ENCODE data around the gene CAMTA1.

CAMTA1 gene

DNA sequence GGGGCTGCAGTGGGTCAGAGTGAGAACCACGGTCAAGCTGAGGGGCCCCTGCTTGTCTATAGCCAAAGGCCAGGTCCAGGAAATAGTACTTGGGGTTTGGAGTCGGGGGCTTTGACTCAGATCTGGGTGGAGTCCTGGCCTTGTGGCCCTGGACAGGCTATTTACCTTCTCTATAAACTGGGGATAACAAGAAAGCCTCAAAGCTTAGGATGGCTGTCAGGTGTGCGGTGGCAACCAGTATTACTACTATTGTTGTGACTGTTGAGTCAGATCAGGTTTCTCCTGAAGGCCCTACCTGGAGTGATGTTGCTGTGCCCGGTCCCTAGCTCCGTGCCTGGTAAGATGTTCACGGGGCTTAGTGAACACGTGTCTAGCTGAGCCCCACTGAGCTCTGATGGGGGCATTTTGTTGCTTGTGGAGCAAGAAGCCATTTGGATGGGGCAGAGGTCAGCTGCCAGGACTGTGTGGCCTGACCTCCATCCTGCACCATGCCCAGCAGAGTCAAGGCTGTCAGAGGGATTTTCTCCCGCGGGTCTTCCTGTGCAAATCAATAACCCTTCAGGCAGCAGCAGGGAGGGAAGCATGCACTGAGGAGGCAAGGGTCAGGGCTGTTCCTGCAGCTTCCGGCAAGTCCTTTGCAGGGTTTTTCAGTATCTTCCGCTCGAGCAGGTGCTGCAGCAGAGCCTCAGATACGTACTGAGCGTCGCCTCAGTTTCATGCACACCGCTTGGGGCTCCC, 170.3 kb downstream of the CAMTA1 start:
- DNase-seq (ENCODE audit: low read depth in 3 of 3, low spot score in 1 of 3) = no peak

DNA sequence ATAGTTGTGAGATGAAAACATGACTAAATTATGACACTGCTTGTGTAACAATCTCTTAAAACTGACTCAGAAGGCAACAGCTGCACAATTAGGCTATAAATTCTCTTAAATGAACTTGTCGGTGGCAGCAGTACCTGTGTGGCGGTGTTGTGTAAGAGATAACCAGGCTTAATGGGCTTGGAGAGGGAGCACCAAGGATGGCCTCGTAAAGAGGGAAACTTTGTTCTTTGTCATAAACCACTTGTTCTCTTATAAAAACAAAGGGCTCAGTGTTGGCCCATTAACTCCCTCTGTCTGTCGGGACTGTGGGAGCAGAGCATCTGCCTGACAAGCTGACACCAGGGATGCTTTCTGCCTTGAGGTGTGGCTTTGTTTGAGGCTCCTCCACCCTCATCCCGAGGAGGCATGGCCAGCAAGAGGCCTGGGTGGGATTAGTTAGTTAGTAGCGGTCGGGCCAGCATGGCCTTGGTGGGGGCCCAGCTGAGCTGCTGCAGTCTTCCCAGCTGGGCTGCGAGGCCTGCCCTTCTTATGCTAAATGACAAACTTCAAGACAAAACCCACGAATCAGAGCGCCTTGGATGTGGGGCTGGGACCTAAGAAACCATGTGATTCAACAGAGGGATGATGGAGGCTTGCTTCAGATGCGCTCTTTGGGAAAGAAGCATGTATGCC, 171.4 kb downstream of the CAMTA1 start:
- no peak for DNase-seq (ENCODE audit: low read depth in 3 of 3, low spot score in 1 of 3)

DNA sequence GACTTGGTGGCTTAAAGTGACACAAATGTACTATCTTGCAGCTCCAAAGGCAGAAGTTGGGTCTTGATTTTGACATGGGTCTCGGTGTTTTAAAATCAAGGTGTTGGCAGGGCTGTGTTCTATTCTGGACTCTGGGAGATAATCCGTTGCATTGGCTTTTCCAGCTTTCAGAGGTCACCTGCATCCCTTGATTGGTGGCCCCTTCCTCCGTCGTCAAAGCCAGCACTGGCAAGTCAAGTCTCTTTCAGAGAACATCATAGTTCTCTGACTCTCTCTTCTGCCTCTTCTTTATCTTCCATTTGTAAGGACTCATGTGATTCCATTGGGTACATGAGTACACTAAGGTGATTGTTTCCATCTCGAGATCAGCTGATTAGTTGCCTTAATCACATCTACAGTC, 172.1 kb downstream of the CAMTA1 start:
- DNase-seq (ENCODE audit: low read depth in 3 of 3, low spot score in 1 of 3) = no peak

DNA sequence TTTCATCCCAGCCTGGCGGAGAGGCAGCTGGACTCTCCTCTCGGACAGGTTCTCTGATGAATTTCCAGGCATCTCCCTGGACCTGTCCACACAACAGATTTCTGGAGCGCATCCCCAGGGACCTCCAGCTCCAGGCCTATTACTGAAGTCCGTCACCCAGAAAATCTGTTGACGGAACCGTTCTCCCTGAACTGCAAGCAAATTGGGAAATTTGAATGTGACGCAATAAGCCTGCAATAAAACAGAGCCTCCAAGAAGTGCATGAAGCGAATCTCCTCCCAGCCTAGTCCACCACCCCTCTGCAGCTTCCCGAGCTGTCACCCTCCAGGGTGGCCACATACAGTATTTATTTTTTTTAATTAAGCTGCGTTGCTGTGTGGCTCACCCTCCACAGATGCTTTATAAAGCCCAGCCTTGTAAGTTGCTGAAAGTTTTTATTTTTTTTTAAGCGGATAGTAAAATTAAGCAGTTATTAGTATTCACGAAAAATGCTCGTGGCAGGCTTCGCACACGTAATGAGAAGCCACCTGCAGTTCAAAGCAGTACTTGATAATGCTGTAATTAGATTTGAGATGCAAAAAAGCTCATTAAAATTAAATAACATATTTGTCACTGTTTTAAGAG, 173.3 kb downstream of the CAMTA1 start:
- DNase-seq (ENCODE audit: low read depth in 3 of 3, low spot score in 1 of 3) = no peak

DNA sequence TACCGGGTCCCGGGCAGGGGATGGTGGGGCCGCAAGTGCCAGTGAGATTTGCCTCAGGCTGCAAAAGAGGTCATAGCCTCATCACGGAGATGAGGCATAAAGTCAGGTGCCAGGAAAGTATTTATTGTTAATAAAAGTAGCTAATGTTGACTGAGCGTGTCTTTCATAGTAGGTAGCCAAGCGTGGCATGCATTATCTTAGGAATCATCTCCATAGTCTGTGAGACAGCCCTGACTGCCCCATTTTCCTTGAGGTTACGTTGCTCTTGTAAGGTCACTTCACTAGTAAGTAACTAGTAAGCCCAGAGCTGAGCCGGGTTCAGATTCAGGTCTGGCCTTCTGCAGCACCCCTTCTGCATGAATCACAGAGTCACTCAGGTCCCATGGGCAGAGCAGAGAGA, 174.2 kb downstream of the CAMTA1 start:
- DNase-seq (ENCODE audit: low read depth in 3 of 3, low spot score in 1 of 3) = no peak

DNA sequence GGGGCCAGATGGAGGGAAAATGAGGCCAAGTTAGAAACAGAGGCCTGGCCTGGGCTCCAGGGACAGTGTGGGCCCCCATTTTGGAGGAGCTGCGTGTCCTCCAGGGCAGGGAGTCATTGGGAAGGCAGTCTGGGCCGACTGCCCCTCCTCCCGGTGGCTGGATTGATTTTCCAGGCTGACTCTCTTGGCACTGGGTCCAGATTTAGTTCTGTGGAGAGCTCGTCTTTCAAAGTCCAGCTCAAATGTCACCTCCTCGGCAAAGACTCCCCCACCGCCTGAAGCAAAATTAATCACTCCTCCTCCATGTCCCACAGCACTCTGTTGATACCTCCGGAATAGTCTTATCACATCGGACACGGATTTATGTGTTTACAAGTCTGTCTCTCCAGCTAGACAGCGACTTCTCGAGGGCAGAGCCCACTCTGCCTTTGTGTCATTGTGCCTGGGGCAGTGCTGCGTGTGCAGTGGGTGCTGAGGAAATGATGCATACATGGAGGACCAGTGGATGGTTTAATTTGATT, 175.1 kb downstream of the CAMTA1 start:
- no peak for DNase-seq (ENCODE audit: low read depth in 3 of 3, low spot score in 1 of 3)

DNA sequence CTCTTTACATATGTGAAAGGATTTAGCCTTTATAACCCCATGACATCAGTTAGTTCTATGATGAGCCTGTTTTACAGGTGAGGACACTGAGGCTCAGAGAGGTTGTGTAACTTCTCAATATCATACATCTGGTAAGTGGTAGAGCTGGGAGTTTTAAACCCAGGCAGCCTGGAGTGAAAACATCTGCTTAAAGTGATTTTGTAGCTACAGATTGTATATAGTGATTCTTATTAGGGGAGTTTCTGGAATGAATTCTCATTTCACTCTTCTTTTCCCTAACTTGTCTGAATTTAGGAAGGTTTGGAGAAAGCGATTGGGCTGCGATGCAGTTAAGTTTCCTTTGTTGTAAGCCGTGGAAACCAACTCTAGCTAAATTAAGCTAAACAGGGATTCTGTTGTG, 175.6 kb downstream of the CAMTA1 start:
- no peak for DNase-seq (ENCODE audit: low read depth in 3 of 3, low spot score in 1 of 3)

DNA sequence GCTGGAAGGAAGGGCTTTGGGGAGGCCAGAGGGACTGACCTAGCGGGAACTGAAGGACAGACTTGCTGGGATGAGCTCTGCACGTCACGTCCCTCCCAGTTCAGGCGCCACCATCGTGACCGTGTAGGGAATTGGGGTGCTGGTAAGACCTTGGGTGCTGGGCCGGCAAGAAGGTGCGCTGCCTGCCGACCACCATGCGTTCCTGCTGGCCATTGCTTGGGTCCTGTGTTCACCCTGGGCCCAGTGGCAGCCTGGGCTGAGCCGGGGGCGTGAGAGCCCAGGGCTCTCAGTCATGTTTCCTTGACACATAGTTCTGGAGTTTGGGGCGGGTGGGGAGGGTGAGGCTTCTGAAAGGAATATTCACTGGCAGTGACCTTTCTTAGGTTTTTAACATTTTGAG, 176.0 kb downstream of the CAMTA1 start:
- DNase-seq (ENCODE audit: low read depth in 3 of 3, low spot score in 1 of 3) = no peak

DNA sequence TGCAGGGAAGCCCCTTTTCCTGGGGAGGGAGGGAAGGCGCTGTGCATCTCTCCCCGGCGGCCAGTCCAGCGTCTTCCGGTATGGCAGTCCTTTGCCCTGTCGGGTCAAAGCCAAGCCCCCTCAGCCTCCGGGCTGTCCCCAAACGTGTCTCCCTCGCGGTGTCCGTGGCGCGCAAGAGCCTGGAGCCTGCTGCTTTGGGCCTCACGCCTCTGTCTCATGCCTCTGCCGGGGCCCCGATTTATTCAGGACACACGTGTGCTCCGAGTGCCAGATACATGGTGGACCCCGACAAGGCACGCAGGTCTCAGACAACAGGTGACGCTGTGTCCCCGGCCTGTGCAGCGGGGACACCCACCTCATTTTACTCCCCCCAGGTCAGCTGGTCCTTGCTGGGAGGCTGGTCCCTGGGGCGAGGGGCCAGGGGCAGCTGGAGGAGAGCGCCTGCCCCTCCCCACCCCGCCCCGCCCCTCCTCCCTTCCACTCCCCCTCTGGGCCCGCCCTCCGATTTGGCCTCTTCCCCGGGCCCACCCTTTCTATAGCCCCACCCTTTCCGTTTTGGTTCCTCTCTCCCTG, 176.7 kb downstream of the CAMTA1 start:
- DNase-seq (ENCODE audit: low read depth in 3 of 3, low spot score in 1 of 3) = no peak

DNA sequence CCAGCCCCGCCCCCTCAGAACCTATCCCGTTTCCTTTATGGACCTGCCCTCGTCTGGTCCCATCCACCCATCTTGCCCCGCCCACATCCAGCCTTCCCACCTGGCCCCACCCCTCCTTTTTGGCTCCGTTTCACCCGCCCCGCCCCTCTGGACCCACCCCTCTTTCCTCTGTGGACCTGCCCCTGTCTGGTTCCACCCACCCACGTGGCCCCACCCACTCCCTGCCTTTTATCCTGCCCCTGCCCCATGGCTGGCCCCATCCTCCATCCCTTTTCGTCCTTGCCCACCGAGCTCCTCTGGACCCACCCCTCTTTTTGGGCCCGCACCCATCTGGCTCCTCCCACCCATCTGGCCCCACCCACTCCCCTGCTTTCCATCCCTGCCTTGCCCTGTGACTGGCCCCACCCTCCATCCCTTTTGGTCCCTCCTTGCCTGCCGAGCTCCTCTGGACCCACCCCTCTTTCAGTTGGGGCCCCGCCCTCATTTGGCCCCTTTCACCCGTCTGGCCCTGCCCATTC, 177.3 kb downstream of the CAMTA1 start:
- DNase-seq (ENCODE audit: low read depth in 3 of 3, low spot score in 1 of 3) = peak in 1 of 3 donors; percentile 15

DNA sequence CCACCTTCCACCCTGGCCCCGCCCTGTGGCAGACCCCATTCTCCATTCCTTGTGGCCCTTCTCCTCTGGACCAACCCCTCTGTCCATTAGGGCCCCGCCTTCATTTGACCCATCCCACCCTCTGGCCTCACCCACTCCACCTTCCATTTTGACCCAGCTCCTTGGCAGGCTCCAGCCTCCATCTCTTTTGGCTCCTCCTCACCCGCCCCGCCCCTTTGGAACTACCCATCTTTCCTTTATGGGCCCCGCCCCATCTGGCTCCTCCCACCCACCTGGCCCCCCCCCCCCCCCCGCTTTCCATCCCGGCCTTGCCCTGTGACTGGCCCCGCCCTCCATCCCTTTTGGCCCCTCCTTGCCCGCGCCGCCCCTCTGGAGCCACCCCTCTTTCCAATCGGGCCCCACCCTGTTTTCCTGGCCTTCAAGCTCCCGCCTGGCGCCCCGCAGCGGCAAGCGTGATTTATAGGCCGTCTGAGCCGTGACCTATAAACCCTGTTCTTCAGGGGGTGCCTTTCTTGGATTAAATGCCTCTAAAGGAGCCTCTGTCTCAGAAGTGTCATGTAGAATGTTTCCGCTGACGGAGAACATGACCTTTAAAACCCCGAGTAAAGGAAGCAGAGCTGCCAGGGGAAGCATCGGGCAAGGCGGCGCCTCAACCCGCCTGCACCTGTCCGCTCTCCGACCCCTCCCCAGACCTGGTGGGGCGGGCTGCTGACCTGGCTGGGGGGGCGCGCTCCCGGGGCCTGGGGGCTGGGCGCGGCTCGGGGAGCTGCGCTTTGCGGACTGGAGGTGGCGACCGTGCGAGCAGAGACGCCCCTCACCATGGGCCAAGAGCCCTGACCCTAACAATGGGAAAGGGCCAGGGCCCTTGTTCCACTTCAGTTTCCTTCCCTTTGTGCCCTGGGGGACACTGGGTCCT, 178.0 kb downstream of the CAMTA1 start:
- DNase-seq (ENCODE audit: low read depth in 3 of 3, low spot score in 1 of 3) = peak in 2 of 3 donors; percentile 3 to 32

DNA sequence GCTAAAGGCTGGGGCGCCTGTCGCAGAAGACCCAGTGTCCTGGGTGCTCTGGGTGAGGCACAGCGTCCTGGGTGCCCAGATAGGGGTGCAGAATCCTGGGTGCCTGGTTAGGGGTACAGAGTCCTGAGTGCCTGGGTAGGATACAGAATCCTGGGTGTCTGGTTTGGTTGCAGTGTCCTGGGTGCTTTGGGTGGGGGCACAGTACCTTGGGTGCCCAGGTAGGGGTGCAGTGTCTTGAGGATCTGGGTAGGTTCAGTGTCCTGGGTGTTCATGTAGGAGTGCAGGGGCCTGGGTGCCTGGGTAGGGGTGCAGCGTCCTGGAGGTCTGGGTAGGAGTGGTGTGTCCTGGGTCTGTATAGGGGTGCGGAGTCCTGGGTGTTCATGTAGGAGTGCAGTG, 178.7 kb downstream of the CAMTA1 start:
- no peak for DNase-seq (ENCODE audit: low read depth in 3 of 3, low spot score in 1 of 3)

DNA sequence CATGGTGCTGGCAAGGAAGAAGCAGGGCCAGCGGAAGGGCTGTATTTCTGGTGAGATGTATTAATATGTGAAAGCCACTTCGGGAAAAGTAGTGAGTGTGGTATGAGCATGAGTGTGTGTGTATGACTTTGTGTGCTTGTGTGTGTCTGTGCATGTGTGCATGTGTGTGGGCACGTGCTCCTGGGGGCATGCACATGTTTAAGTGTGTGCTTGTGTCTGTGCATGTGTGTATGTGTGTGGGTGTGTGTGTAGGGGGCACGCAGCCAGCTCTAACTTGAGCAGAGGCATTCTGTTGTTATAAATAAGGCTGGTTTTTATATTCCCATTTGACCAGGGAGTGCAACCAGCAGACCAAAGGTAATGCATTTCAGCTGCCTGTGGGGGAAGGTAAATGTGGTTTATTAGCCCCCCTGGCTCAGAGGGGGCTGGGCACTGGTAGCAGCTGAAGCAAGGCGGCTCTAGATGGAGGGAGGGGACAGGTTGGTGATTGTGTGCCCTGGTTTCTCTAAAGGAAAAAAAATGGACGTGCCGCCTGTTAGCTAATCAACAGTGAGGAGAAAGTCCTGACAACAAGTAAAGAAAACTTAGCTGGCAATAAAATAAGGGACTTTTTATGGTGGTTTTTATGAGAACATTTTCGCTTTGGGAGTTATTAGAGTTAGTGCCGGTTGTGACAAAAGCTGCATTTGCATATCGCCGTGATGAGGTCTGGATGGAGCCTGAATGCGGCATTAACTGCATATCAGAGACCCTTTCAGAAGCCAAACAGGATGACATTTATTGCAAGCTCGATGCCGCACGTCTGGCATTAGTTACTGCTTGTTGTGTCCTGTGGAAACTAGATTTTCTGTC, 180.1 kb downstream of the CAMTA1 start:
- DNase-seq (ENCODE audit: low read depth in 3 of 3, low spot score in 1 of 3) = no peak

DNA sequence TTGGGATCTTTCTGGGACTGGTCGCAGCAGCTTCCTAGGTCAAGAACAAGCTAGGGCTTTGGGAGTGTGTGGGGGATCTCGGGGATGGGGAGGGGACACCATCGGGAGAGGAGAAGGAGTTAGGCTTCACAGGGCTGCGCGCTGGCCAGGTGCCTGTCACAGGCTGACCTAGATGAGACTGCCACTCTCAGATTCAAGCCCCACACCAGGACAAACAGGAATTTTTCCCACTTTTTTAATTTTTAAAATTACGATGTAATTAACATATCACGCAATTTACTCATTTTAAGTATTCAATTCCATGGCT, 180.6 kb downstream of the CAMTA1 start:
- DNase-seq (ENCODE audit: low read depth in 3 of 3, low spot score in 1 of 3) = no peak

DNA sequence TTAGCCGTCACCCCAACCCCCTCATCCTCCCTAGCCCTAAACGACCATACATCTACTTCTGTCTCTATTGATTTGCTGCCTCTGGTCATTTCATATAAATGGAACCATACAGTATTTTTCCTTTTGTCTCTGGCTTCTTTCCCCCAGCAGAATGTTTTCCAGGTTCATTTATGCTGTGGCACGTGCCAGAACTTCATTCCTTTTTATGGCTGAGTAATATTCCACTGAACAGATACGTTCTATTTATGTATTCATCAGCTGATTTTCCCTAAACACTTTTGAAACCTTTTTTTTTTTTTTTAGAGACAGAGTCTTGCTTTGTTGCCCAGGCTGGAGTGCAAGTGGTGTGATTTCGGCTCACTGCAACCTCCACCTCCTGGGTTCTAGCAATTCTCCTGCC, 181.1 kb downstream of the CAMTA1 start:
- DNase-seq (ENCODE audit: low read depth in 3 of 3, low spot score in 1 of 3) = no peak

DNA sequence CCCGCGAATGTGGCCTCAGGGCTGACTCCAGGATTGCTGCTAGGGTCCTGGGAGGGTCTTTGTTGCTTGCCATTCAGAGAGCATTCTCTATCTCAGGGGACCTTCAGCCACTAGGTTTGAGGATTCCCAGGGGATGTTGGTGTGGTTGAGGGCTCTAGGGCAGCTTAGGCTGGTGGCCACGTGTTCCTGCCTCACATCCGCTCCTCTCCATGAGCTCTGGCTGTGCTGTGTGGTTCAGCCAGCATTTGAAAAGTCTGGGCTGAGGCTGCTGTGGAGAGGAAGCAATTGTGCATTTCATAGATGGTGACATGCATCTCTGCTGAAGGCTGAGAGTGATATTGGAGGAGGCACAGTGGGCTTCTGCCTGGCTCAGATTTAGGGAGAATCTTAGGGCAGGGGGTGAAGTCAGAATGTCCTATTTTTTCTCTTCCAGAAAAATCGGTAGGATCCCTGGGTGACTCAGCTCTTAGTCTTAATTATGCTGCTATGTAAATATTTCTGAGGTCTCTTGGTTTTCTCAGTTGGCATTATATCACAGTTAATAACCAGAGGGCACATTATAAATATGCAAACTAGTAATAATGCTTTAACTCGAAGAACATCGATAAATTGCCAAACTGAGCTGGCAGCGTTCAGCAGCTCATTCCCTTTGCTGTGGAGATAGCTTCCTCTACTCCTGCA, 182.3 kb downstream of the CAMTA1 start:
- DNase-seq (ENCODE audit: low read depth in 3 of 3, low spot score in 1 of 3) = no peak

DNA sequence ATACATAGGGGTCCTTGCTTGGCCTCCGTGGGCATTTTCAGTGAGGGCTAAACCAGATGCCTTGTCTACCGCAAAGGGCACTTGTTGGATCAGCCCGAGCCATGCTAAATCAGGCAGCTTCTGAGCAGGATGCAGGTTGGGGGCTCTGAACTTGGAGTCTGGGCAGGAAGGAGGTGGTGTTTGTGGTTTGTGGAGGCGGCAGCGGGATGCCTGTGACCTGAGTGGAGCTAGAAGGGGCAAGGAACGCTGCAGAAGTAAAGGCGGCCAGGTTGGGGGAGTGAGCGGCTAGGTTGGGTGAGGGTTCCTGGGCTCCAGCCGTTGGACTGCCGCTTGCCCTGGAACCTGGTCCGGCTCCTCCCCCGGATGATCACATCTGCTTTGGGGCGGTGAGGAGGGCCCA, 183.9 kb downstream of the CAMTA1 start:
- no peak for DNase-seq (ENCODE audit: low read depth in 3 of 3, low spot score in 1 of 3)

DNA sequence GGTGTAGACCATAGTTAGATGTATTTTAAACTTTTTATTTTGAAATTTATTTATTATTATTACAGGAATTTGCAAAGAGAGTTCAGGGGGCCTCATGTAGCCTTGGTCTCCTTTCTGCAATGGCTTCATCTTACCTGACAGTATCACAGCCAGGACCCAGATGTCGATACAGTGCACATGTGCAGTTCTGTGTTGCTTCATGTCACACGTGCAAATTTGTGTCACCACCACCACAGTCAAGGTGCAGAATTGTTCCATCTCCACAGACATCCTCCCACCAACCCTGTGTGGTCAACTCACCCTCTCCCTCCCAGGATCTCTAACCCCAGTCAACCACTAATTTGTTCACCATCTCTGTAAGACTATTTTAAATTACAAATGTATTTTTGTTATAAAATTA, 184.5 kb downstream of the CAMTA1 start:
- no peak for DNase-seq (ENCODE audit: low read depth in 3 of 3, low spot score in 1 of 3)

DNA sequence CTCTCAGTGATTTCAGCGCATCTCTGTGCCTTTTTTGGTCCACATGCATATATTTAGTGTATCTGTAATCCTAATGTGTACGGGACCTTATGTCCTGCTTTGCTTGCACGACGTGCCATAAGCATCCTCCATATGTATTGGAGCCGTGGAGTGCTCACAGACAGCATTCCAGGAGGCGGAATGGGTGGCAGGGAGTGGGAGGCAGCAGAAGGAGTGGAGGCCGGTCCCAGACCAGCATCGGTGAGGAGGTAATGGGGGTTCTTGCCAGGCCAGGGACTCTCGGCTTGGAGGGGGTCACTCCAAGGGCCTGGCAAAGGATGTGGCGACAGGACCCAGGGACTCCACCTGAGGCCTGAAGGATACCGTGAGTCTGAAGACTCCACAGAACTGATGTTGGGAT, 185.0 kb downstream of the CAMTA1 start:
- DNase-seq (ENCODE audit: low read depth in 3 of 3, low spot score in 1 of 3) = no peak

Data from stimulated activated CD4-positive, alpha-beta T cell treated with anti-CD3 and anti-CD28 coated beads, TNF-alpha, amount 100 ng/mL, for 1 hour (primary cell).